HG02884 (cell line): ENCODE measurements around the gene EED.
"Not testable (repeated sequence)": the region's sequence is repeated elsewhere in the genome, so short reads cannot be mapped to it uniquely, and the experiment has no call there.

Experiments used
- ATAC-seq: cut with Tn5 transposase; IDR thresholded peaks from one replicate; pipeline ENCODE4 v1.9.1; 2021; ENCODE audit warnings: mild to moderate bottlenecking, moderate library complexity; ENCODE audit not compliant: unreplicated experiment

The EED gene

DNA sequence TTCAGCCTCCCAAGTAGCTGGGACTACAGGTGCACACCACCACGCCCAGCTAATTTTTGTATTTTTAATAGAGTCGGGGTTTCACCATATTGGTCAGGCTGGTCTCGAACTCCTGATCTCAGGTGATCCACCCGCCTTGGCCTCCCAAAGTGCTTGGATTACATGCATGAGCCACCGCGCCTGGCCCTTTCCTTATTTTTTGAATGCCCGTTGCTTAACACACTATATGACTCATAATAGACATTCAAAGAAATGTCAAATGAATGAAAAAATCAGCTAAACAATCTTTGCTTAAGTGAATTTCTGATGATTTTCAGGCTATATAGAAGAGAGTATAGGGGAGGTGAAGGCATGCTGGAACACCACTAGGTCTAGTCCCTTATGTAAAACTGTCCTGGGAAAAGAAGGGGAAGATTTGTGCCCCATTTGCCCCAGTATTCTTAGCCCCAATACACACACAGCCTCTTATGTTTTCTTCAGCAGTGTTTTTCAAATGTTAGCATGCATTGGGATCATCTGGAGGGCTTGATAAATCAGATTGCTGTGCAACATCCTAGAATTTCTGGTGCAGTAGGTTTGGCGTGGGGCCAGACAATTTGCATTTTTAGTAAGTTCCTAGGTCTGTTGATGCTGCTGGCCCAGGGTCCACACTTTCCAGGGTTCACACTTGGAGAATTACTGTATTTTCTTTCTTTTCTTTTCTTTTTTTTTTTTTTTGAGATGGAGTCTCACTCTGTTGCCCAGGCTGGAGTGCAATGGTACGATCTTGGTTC lies 45.1 kb downstream of the EED start:
- ATAC-seq: not testable (repeated sequence)

GRCh38 chr11:86291466-86292262 lies 47.1 kb downstream of the EED start:
- ATAC-seq: no peak

DNA sequence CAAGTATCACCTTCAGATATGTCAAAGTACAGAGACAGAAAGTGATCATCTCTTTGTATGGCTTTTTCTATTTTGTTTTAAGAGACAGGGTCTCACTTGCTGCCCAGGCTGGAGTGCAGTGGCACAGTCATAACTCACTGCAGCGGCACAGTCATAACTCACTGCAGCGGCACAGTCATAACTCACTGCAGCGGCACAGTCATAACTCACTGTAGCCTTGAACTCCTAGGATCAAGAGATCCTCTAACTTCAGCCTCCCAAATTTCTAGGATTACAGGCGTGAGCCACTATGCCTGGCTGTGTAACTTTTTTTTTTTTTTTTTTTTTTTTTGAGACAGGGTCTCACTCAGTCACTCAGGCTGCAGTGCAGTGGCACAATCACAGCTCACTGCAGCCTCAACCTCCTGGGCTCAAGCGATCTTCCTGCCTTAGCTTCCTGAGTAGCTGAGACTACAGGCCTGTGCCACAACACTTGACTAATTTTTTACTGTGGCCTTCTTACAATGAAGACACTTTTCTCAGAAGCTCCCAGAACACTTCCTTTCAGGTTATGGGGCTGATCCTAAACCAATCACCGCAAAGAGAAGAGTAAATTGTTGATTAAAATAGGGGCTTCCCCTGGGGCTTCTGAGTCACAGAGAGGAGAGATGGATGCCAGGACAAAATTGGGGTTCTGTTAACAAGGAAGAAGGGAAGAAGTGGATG lies 48.5 kb downstream of the EED start:
- ATAC-seq: peak; percentile 58

GRCh38 chr11:86294026-86294425 lies 49.5 kb downstream of the EED start:
- ATAC-seq: no peak

- ATAC-seq: peak; percentile 4
These were observed 57.2 kb downstream of the EED start for GRCh38 chr11:86301742-86302091.

DNA sequence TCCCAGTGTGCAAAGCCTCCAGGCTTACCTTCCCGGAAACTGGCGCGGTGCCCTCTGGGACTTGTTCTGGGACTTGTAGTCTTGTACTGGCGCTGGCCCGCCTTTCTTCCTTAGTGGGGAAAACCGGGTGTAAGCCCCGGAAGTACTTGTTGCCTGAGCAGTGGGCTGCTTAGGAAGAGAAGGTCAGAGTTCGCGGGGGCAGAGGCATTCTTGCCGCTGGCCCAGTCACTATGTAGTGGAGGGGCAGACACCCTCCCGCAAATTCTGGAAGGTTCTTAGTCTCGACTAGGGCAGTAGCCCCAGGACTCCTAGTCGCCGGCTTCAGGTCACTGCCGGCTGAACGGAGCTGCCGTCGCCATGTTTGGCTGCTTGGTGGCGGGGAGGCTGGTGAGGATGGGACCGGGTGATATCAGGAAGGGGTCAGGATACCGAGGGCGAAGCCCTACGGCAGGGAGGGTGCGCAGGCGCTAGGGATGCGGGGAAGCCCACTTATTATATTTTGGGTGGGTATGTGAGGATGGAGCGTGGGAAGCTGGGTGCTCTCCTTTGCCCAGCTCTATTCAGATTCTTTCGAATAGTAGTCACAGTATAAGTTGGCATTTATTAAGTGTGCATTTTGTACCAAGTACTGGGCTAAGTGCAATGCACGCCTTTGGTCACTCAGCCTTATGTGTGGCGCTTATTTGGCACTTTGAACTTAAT lies 57.7 kb downstream of the EED start, which contains the start of gene HIKESHI:
Gene HIKESHI, plus strand, starts transcription at position 149 of the 702 bp plus-strand sequence. Its CDS starts 209 bp downstream, at position 358.
- peak; percentile 98 for ATAC-seq

- no peak for ATAC-seq
These were observed 58.7 kb downstream of the EED start for GRCh38 chr11:86303257-86303656.

DNA sequence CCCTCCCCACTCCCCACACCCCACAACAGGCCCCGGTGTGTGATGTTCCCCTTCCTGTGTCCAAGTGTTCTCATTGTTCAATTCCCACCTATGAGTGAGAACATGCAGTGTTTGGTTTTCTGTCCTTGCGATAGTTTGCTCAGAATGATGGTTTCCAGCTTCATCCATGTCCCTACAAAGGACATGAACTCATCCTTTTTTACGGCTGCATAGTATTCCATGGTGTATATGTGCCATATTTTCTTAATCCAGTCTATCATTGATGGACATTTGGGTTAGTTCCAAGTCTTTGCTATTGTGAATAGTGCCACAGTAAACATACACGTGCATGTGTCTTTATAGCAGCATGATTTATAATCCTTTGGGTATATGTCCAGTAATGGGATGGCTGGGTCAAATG lies 64.2 kb downstream of the EED start:
- ATAC-seq: not testable (repeated sequence)

GRCh38 chr11:86313793-86314192 lies 69.2 kb downstream of the EED start:
- no peak for ATAC-seq

DNA sequence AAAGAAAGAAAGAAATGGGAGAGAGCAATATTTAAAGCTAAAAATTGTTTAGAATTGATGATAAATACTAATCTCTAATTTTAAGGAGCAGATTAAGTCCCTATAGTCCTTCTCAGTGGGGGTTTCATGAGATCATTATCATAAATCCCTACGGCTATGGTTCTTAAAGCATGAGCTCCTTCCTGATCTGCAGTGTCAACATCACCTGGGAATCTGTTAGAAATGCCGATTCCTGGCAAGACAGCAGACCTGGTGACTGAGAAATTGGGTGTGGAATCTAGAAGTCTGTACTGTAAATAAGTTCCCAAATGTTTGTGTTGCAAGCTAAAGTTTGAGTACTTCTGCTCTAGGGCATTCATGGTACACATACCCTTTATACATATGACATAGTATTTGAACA lies 70.1 kb downstream of the EED start:
- no peak for ATAC-seq
